ENCODE measurements around the gene BACH1.
"Not testable (repeated sequence)": the region's sequence is repeated elsewhere in the genome, so short reads cannot be mapped to it uniquely, and the experiment has no call there.

Gene BACH1

GRCh38 chr21:29298348-29299045 is at the start of gene BACH1:
BACH1 (plus strand) TSS chr21:29298922; CDS start chr21:29321281, 22,359 bp downstream.
- H3K27me3 Mint-ChIP-seq, result no peaks in the 10 kb centered on the region
- peak within 1 kb of the TSS; percentile 94 for H3K27ac Mint-ChIP-seq
- H3K9me3 Mint-ChIP-seq (ENCODE audit: low read depth), result peaks cover 7% of the 10 kb centered on the region
- H3K4me3 Mint-ChIP-seq, result peak within 1 kb of the TSS; percentile 94
- peaks cover 79% of the 10 kb centered on the region for H3K4me1 Mint-ChIP-seq (ENCODE audit: low read depth)
- peaks cover 2% of the 10 kb centered on the region for H3K36me3 Mint-ChIP-seq

- H3K4me1 Mint-ChIP-seq (ENCODE audit: low read depth); H3K27me3 Mint-ChIP-seq; H3K27ac Mint-ChIP-seq; H3K4me3 Mint-ChIP-seq: not testable (repeated sequence)
- peaks cover 10% of the 10 kb centered on the region for H3K36me3 Mint-ChIP-seq
- peaks cover 11% of the 10 kb centered on the region for H3K9me3 Mint-ChIP-seq (ENCODE audit: low read depth)
Measured at GRCh38 chr21:29249289-29249688, 49.4 kb upstream of the BACH1 start.

GRCh38 chr21:29250636-29251035 is 48.1 kb upstream of the BACH1 start:
- peaks cover 2% of the 10 kb centered on the region for H3K27me3 Mint-ChIP-seq
- peaks cover 13% of the 10 kb centered on the region for H3K9me3 Mint-ChIP-seq (ENCODE audit: low read depth)
- H3K4me1 Mint-ChIP-seq (ENCODE audit: low read depth), result no peaks in the 10 kb centered on the region
- H3K27ac Mint-ChIP-seq, result no peak overlapping the region
- H3K4me3 Mint-ChIP-seq, result no peak overlapping the region
- peaks cover 13% of the 10 kb centered on the region for H3K36me3 Mint-ChIP-seq

GRCh38 chr21:29253861-29254260 is 44.9 kb upstream of the BACH1 start:
- not testable (repeated sequence) for H3K27ac Mint-ChIP-seq; H3K27me3 Mint-ChIP-seq; H3K4me1 Mint-ChIP-seq (ENCODE audit: low read depth); H3K4me3 Mint-ChIP-seq
- Mint-ChIP-seq H3K9me3 (ENCODE audit: low read depth) (peaks cover 14% of the 10 kb centered on the region), H3K36me3 (peaks cover 13% of the 10 kb centered on the region)

GRCh38 chr21:29254550-29254949 is 44.2 kb upstream of the BACH1 start:
- H3K9me3 Mint-ChIP-seq (ENCODE audit: low read depth), result peaks cover 14% of the 10 kb centered on the region
- no peaks in the 10 kb centered on the region for H3K4me1 Mint-ChIP-seq (ENCODE audit: low read depth)
- H3K27ac Mint-ChIP-seq, result no peak overlapping the region
- peaks cover 2% of the 10 kb centered on the region for H3K27me3 Mint-ChIP-seq
- no peak overlapping the region for H3K4me3 Mint-ChIP-seq
- H3K36me3 Mint-ChIP-seq, result peaks cover 13% of the 10 kb centered on the region

GRCh38 chr21:29256126-29256910 is 42.4 kb upstream of the BACH1 start:
- H3K27ac Mint-ChIP-seq, result no peak overlapping the region
- no peaks in the 10 kb centered on the region for H3K27me3 Mint-ChIP-seq
- H3K4me1 Mint-ChIP-seq (ENCODE audit: low read depth), result no peaks in the 10 kb centered on the region
- H3K4me3 Mint-ChIP-seq, result no peak overlapping the region
- peaks cover 13% of the 10 kb centered on the region for H3K36me3 Mint-ChIP-seq
- H3K9me3 Mint-ChIP-seq (ENCODE audit: low read depth), result peaks cover 14% of the 10 kb centered on the region

- H3K36me3 Mint-ChIP-seq, result peaks cover 8% of the 10 kb centered on the region
- peaks cover 11% of the 10 kb centered on the region for H3K9me3 Mint-ChIP-seq (ENCODE audit: low read depth)
- H3K4me3 Mint-ChIP-seq, result no peak overlapping the region
- no peaks in the 10 kb centered on the region for H3K27me3 Mint-ChIP-seq
- no peak overlapping the region for H3K27ac Mint-ChIP-seq
- H3K4me1 Mint-ChIP-seq (ENCODE audit: low read depth), result no peaks in the 10 kb centered on the region
Measured at GRCh38 chr21:29257701-29258100, 41.0 kb upstream of the BACH1 start.

- Mint-ChIP-seq H3K36me3 (peaks cover 5% of the 10 kb centered on the region), H3K4me1 (ENCODE audit: low read depth) (no peaks in the 10 kb centered on the region), H3K4me3 (no peak overlapping the region), H3K9me3 (ENCODE audit: low read depth) (peaks cover 6% of the 10 kb centered on the region), H3K27me3 (no peaks in the 10 kb centered on the region), H3K27ac (no peak overlapping the region)
Measured at GRCh38 chr21:29258626-29259338, 39.9 kb upstream of the BACH1 start.

- no peaks in the 10 kb centered on the region for H3K27me3 Mint-ChIP-seq
Measured at GRCh38 chr21:29260461-29260860, 38.3 kb upstream of the BACH1 start.

GRCh38 chr21:29261555-29262540 is 36.9 kb upstream of the BACH1 start:
- Mint-ChIP-seq H3K9me3 (ENCODE audit: low read depth) (peaks cover 5% of the 10 kb centered on the region), H3K27ac (no peak overlapping the region), H3K4me3 (no peak overlapping the region), H3K36me3 (peaks cover 4% of the 10 kb centered on the region), H3K4me1 (ENCODE audit: low read depth) (peaks cover 12% of the 10 kb centered on the region), H3K27me3 (no peaks in the 10 kb centered on the region)

More at GRCh38 chr21:29260461-29260860, 38.3 kb upstream of the BACH1 start:
- Mint-ChIP-seq H3K4me1 (ENCODE audit: low read depth) (peaks cover 4% of the 10 kb centered on the region), H3K9me3 (ENCODE audit: low read depth) (peaks cover 3% of the 10 kb centered on the region), H3K36me3 (no peaks in the 10 kb centered on the region), H3K4me3 (no peak overlapping the region), H3K27ac (no peak overlapping the region)

GRCh38 chr21:29264721-29265120 is 34.0 kb upstream of the BACH1 start:
- Mint-ChIP-seq H3K4me1 (ENCODE audit: low read depth) (peaks cover 12% of the 10 kb centered on the region), H3K27me3 (no peaks in the 10 kb centered on the region), H3K4me3 (no peak overlapping the region), H3K9me3 (ENCODE audit: low read depth) (peaks cover 5% of the 10 kb centered on the region), H3K27ac (no peak overlapping the region), H3K36me3 (peaks cover 4% of the 10 kb centered on the region)

- H3K36me3 Mint-ChIP-seq, result peaks cover 4% of the 10 kb centered on the region
- peaks cover 12% of the 10 kb centered on the region for H3K4me1 Mint-ChIP-seq (ENCODE audit: low read depth)
- H3K27me3 Mint-ChIP-seq, result no peaks in the 10 kb centered on the region
- H3K4me3 Mint-ChIP-seq, result no peak overlapping the region
- H3K9me3 Mint-ChIP-seq (ENCODE audit: low read depth), result peaks cover 5% of the 10 kb centered on the region
- peak overlapping the region; percentile 36 for H3K27ac Mint-ChIP-seq
Measured at GRCh38 chr21:29265690-29266479, 32.8 kb upstream of the BACH1 start.

GRCh38 chr21:29267666-29268065 is 31.1 kb upstream of the BACH1 start:
- Mint-ChIP-seq H3K4me1 (ENCODE audit: low read depth) (peaks cover 12% of the 10 kb centered on the region), H3K4me3 (no peak overlapping the region), H3K27ac (no peak overlapping the region), H3K27me3 (no peaks in the 10 kb centered on the region), H3K36me3 (peaks cover 4% of the 10 kb centered on the region), H3K9me3 (ENCODE audit: low read depth) (peaks cover 5% of the 10 kb centered on the region)

Measured in activated naive CD8-positive, alpha-beta T cell (primary cell).